GM23338 (cell line): ENCODE measurements around the gene PRMT7.

Source experiments
- CREB1 ChIP-seq: fragments of 250-450 bp; sonication (Bioruptor Pico); IDR thresholded peaks from 2 replicates; pipeline ENCODE4 v1.5.0; 2020; ENCODE audit warnings: low read depth, mild to moderate bottlenecking, moderate library complexity
- EZH2 ChIP-seq: fragments of 200-600 bp; sonication (generic); IDR thresholded peaks from one replicate; pipeline ENCODE4 v1.8.0; 2017; ENCODE audit warnings: antibody characterized with exemption, mild to moderate bottlenecking, low read depth; ENCODE audit not compliant: unreplicated experiment
- EZH2phosphoT487 ChIP-seq: fragments of 200-600 bp; sonication (generic); IDR thresholded peaks from one replicate; pipeline ENCODE4 v1.8.1; 2018; ENCODE audit warnings: antibody characterized with exemption; ENCODE audit not compliant: unreplicated experiment
- JUNB ChIP-seq: IDR thresholded peaks from one replicate; pipeline ENCODE4 v1.6.1; 2016; ENCODE audit warnings: antibody characterized with exemption; ENCODE audit not compliant: unreplicated experiment
- NANOG ChIP-seq: IDR thresholded peaks from 2 replicates; pipeline ENCODE4 v1.6.1; 2016; ENCODE audit warnings: antibody characterized with exemption, borderline replicate concordance
- POLR2AphosphoS5 ChIP-seq: IDR thresholded peaks from 2 replicates; pipeline ENCODE4 v1.6.1; 2016; ENCODE audit warnings: antibody characterized with exemption, low read depth
- STAT1 ChIP-seq: IDR thresholded peaks from one replicate; pipeline ENCODE4 v1.6.1; 2016; ENCODE audit warnings: antibody characterized with exemption; ENCODE audit not compliant: unreplicated experiment
- ZNF114 ChIP-seq: fragments of 250-450 bp; sonication (Bioruptor Pico); IDR thresholded peaks from 2 replicates; pipeline ENCODE4 v1.5.0; 2020; ENCODE audit warnings: mild to moderate bottlenecking, moderate library complexity
- ZNF331 ChIP-seq: fragments of 250-450 bp; sonication (Bioruptor Pico); IDR thresholded peaks from 2 replicates; pipeline ENCODE4 v1.5.0; 2020; ENCODE audit warnings: low read depth, mild to moderate bottlenecking, moderate library complexity
- TF ChIP-seq, protein P1 (sequence below), 2 experiments: fragments of 200-600 bp in 1 of 2; sonication (generic) in 1 of 2; conservative IDR thresholded peaks; 2 replicates each; pipeline versions ENCODE4 v1.5.1 to v1.6.1; 2016 to 2017; ENCODE audit warnings: antibody characterized with exemption in 2 of 2, low read depth in 2 of 2, mild to moderate bottlenecking in 2 of 2, moderate library complexity in 1 of 2
- TF ChIP-seq, protein P2 (sequence below): IDR thresholded peaks from one replicate; pipeline ENCODE4 v1.6.1; 2018; ENCODE audit warnings: antibody characterized with exemption; ENCODE audit not compliant: unreplicated experiment

DNA sequence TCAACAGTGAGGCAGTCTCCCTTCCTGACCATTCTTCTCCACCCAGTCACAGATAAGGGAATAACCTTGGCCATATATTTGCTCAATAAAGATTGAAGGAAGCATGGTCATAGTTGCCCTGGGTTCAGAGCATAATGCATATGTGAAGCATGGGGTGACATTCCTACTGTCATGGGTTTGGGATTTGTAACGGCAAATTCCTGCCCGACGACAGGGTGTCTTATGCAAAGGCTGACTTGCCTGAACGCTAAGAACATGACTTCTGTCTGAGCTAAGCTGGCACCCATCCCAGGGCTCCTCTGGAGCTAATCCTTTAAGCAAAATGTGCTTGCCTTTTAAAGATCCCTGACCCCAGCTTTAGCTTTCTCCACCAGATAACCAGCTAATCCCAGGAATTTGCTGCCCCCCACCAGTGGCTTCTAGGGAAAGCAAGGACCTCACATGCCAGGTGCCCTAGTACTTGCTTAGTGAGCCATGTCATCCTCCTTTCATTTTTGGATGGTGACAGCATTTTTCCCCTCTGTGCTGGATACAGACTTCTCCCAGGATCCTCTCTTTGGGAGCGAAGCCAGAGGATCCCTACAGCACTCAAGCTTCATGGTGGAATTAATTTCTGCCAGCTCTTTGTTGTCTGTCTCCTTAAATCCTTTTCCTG, 11.8 kb upstream of the PRMT7 start:
- no peak for TF ChIP-seq POLR2AphosphoS5
- no peak for TF ChIP-seq CREB1 (CRISPR knock-in tag)
- no peak for TF ChIP-seq EZH2
- TF ChIP-seq, protein P1, sequence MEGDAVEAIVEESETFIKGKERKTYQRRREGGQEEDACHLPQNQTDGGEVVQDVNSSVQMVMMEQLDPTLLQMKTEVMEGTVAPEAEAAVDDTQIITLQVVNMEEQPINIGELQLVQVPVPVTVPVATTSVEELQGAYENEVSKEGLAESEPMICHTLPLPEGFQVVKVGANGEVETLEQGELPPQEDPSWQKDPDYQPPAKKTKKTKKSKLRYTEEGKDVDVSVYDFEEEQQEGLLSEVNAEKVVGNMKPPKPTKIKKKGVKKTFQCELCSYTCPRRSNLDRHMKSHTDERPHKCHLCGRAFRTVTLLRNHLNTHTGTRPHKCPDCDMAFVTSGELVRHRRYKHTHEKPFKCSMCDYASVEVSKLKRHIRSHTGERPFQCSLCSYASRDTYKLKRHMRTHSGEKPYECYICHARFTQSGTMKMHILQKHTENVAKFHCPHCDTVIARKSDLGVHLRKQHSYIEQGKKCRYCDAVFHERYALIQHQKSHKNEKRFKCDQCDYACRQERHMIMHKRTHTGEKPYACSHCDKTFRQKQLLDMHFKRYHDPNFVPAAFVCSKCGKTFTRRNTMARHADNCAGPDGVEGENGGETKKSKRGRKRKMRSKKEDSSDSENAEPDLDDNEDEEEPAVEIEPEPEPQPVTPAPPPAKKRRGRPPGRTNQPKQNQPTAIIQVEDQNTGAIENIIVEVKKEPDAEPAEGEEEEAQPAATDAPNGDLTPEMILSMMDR (conservative IDR thresholded peaks at IDR 0.05; ENCODE audit: low read depth in 2 of 2) = no peak
- TF ChIP-seq, protein P2, sequence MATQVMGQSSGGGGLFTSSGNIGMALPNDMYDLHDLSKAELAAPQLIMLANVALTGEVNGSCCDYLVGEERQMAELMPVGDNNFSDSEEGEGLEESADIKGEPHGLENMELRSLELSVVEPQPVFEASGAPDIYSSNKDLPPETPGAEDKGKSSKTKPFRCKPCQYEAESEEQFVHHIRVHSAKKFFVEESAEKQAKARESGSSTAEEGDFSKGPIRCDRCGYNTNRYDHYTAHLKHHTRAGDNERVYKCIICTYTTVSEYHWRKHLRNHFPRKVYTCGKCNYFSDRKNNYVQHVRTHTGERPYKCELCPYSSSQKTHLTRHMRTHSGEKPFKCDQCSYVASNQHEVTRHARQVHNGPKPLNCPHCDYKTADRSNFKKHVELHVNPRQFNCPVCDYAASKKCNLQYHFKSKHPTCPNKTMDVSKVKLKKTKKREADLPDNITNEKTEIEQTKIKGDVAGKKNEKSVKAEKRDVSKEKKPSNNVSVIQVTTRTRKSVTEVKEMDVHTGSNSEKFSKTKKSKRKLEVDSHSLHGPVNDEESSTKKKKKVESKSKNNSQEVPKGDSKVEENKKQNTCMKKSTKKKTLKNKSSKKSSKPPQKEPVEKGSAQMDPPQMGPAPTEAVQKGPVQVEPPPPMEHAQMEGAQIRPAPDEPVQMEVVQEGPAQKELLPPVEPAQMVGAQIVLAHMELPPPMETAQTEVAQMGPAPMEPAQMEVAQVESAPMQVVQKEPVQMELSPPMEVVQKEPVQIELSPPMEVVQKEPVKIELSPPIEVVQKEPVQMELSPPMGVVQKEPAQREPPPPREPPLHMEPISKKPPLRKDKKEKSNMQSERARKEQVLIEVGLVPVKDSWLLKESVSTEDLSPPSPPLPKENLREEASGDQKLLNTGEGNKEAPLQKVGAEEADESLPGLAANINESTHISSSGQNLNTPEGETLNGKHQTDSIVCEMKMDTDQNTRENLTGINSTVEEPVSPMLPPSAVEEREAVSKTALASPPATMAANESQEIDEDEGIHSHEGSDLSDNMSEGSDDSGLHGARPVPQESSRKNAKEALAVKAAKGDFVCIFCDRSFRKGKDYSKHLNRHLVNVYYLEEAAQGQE = no peak
- TF ChIP-seq NANOG = no peak
- no peak for TF ChIP-seq ZNF331 (CRISPR knock-in tag)
- TF ChIP-seq EZH2phosphoT487 = no peak
- no peak for TF ChIP-seq JUNB
- no peak for TF ChIP-seq ZNF114 (CRISPR knock-in tag)
- TF ChIP-seq STAT1 = no peak
